Prostate gland (tissue), 2 donors: ENCODE measurements around the gene ITK. TPM values are rescaled to one million over a fixed set of nuclear protein-coding genes. Genes with fewer than 3 reads are reported as not detected.

Source experiments
- DNase-seq: peaks from one replicate; pipeline ENCODE4 v3.0.0-alpha.2; 2019; ENCODE audit warnings: low spot score
- H3K27ac ChIP-seq, 2 donors: fragments of 200-600 bp; sonication (generic); 2 replicates each; pipeline ENCODE4 v1.5.1; 2017 to 2019
- H3K27me3 ChIP-seq: fragments of 200-600 bp; sonication (generic); replicated peaks from 2 replicates; pipeline ENCODE4 v1.5.1; 2019; ENCODE audit not compliant: insufficient read depth
- H3K36me3 ChIP-seq, 2 donors: fragments of 200-600 bp; sonication (generic); 1 replicate in 1 of 2; 2 replicates in 1 of 2; pipeline versions ENCODE4 v1.5.1 to v1.8.1; 2017 to 2019
- H3K4me1 ChIP-seq: fragments of 200-600 bp; sonication (generic); replicated peaks from 2 replicates; pipeline ENCODE4 v1.5.1; 2019
- H3K4me3 ChIP-seq, 2 donors: fragments of 200-600 bp; sonication (generic); 2 replicates each; pipeline ENCODE4 v1.5.1; 2017 to 2019
- H3K9me3 ChIP-seq: fragments of 200-600 bp; sonication (generic); 2 replicates; pipeline ENCODE4 v1.5.1; 2017
- CTCF ChIP-seq, 4 experiments: fragments of 200-600 bp in 2 of 4; fragments of 450-650 bp in 2 of 4; sonication (generic) in 2 of 4; IDR thresholded peaks; 1 replicate in 3 of 4; 2 replicates in 1 of 4; pipeline ENCODE4 v1.5.1; 2016 to 2019; ENCODE audit warnings: antibody characterized with exemption in 4 of 4, mild to moderate bottlenecking in 2 of 4, moderate library complexity in 2 of 4
- POLR2A ChIP-seq: fragments of 450-650 bp; IDR thresholded peaks from one replicate; pipeline ENCODE4 v1.6.1; 2016; ENCODE audit warnings: antibody characterized with exemption, mild to moderate bottlenecking
- POLR2AphosphoS5 ChIP-seq: sonication (generic); formaldehyde crosslinking; IDR thresholded peaks from one replicate; pipeline ENCODE4 v1.6.1; 2017; ENCODE audit warnings: antibody characterized with exemption
- WGBS: methylation state at CpG from one replicate; pipeline ENCODE4 v1.1.5; 2018; 5-methylcytosine and 5-hydroxymethylcytosine counted together
- intact Hi-C: fragments of 100-400 bp; cut with DNase I; formaldehyde crosslinking; loops from one replicate; pipeline ENCODE4 v1.14.2; 2022
- total RNA-seq, 2 donors: library from RNA; depleted of rRNA; stranded (reverse); fragments of >200 nt; gene quantifications; one replicate each; pipeline ENCODE4 v1.1.0, GENCODE V29; 2016

Gene ITK
- total RNA-seq, 2 donors from 2014 or later, result 2.2 to 5.6 TPM

GRCh38 chr5:157248821-157249470, 68.3 kb downstream of the ITK start:
- TF ChIP-seq CTCF (IDR thresholded peaks at IDR 0.05), result no peak
- TF ChIP-seq POLR2A, result no peak
- no peak for TF ChIP-seq POLR2AphosphoS5
- WGBS, result 75% methylated on average over 11 of the region's 11 CpGs
- no peak overlapping the region for H3K4me3 ChIP-seq

GRCh38 chr5:157252711-157253465, 72.2 kb downstream of the ITK start:
- no peak for DNase-seq
- Histone ChIP-seq H3K9me3 (no peaks in the 10 kb centered on the region), H3K4me1 (no peaks in the 10 kb centered on the region), H3K27ac (no peak overlapping the region), H3K27me3 (no peaks in the 10 kb centered on the region), H3K4me3 (no peak overlapping the region), H3K36me3 (no peaks in the 10 kb centered on the region)
- intact Hi-C loops, result loop anchor here (2.0 kb wide), 1 partner anchor 58 kb away; no protein-coding TSS in a partner anchor
- WGBS, result 48% methylated on average over 4 of the region's 4 CpGs
- TF ChIP-seq CTCF (IDR thresholded peaks at IDR 0.05) (no peak), POLR2AphosphoS5 (no peak), POLR2A (no peak)

More at GRCh38 chr5:157248821-157249470, 68.3 kb downstream of the ITK start:
- no peaks in the 10 kb centered on the region for H3K27me3 ChIP-seq
- intact Hi-C loops, result no loop called here
- H3K9me3 ChIP-seq, result no peaks in the 10 kb centered on the region
- H3K27ac ChIP-seq, result no peak overlapping the region
- H3K4me1 ChIP-seq, result no peaks in the 10 kb centered on the region
- no peaks in the 10 kb centered on the region for H3K36me3 ChIP-seq
- no peak for DNase-seq

GRCh38 chr5:157253547-157253946, 72.9 kb downstream of the ITK start:
- intact Hi-C loops, result loop anchor here (2.0 kb wide), 1 partner anchor 57 kb away; no protein-coding TSS in a partner anchor
- H3K4me3 ChIP-seq, result no peak overlapping the region
- TF ChIP-seq CTCF (IDR thresholded peaks at IDR 0.05), result peak in 3 of 4 experiments; percentile 53 to 71 (median 66)
- TF ChIP-seq POLR2A, result no peak
- no peaks in the 10 kb centered on the region for H3K9me3 ChIP-seq
- WGBS, result 3% methylated on average over 2 of the region's 2 CpGs
- DNase-seq, result peak; percentile 20
- no peaks in the 10 kb centered on the region for H3K4me1 ChIP-seq
- no peaks in the 10 kb centered on the region for H3K36me3 ChIP-seq
- no peaks in the 10 kb centered on the region for H3K27me3 ChIP-seq
- H3K27ac ChIP-seq, result no peak overlapping the region

GRCh38 chr5:157258450-157258849, 77.8 kb downstream of the ITK start:
- H3K4me3 ChIP-seq, result no peak overlapping the region
- H3K27ac ChIP-seq, result no peak overlapping the region
- no peak for TF ChIP-seq CTCF (IDR thresholded peaks at IDR 0.05)
- TF ChIP-seq POLR2AphosphoS5, result no peak
- TF ChIP-seq POLR2A, result no peak
- DNase-seq, result no peak
- intact Hi-C loops, result no loop called here
- H3K4me1 ChIP-seq, result no peaks in the 10 kb centered on the region
- H3K9me3 ChIP-seq, result no peaks in the 10 kb centered on the region
- no peaks in the 10 kb centered on the region for H3K36me3 ChIP-seq
- no peaks in the 10 kb centered on the region for H3K27me3 ChIP-seq
- 90% methylated on average over 6 of the region's 6 CpGs for WGBS
